GM18951 (cell line): ENCODE data around the gene NRG4.

ENCODE experiments used
- POLR2A ChIP-seq: IDR thresholded peaks from 4 replicates; pipeline ENCODE4 v1.6.1; 2011; ENCODE audit warnings: mild to moderate bottlenecking; ENCODE audit not compliant: insufficient read length, insufficient read depth; ENCODE audit errors: extremely low read depth
- in situ Hi-C: fragments of 300-500 bp; cut with MboI; formaldehyde crosslinking; loops from one replicate; pipeline ENCODE4 v1.12.0; 2022; ENCODE audit warnings: low sequenced_read_pairs, mixed read lengths, inconsistent platforms; ENCODE audit not compliant: unreplicated experiment

Gene NRG4

DNA sequence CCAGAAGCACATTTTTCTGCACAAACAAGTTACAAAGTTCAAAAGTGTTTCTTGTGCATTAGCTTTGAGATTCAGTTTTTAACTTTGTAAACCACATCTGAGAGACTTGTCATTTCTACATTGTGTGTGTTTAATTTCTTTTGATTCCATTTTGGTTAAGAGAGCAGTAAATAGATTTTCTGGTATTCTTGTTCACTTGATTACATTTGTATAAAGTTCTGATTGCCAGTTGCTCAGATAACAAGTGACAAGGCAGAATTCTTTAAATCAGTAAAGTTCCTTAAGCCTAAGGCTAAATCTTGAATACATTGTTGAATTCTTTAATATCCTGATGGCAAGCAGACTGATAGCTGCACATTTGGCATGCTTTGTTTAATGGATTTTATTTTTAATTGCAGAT lies 111.6 kb downstream of the NRG4 start:
- in situ Hi-C loops, result no loop called here
- no peak for TF ChIP-seq POLR2A

DNA sequence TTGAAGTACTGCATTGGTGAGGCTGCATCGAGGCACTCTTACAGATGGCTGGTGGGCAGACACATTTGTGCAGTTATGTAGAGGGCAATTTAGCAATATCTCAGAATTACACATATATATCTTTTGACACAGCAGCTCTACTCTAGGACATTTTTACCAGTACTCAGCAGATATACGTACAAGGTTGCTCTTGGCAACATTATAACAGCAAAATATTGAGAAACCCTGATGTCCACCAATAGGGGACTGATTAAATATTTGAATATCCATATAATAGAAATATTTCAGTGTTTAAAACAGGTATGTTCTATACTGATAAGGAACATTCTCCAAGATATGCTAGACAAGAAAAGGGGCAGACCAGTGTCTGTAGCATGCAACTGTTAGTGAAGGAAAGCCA lies 116.5 kb downstream of the NRG4 start:
- in situ Hi-C loops, result no loop called here
- no peak for TF ChIP-seq POLR2A

DNA sequence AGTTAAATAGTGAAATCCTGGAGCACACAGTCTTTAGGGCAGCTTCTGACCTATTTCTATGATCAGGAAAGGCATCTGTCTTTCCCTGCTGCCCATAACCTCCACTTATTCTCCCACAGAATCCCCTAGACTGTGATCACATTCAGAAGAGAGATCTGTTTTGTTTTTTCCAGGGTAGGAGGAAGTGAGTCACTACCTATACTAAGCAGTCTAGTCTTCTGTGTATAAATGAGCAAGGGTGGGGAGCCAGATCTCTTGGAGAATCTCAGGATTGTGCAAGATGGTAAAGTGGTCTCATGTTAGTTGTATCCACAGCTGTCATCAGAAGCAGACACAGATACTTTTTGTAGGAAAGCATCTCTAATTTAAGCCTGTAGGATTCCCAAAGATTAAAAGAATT lies 120.3 kb downstream of the NRG4 start:
- no peak for TF ChIP-seq POLR2A
- in situ Hi-C loops, result no loop called here
